CD4-positive, alpha-beta T cell treated with Interleukin-17A for 4 hours (primary cell): ENCODE results near the gene AASDH.

Experiments
- DNase-seq: peaks from one replicate; pipeline ENCODE4 v3.0.0-alpha.2; 2020; ENCODE audit warnings: mixed read lengths

The AASDH gene

GRCh38 chr4:56387023-56388001 is at the start of gene AASDH:
Gene AASDH (minus strand): TSS chr4:56387491. CDS start chr4:56384299, 3,192 bp downstream.
- DNase-seq = peak; percentile 93

DNA sequence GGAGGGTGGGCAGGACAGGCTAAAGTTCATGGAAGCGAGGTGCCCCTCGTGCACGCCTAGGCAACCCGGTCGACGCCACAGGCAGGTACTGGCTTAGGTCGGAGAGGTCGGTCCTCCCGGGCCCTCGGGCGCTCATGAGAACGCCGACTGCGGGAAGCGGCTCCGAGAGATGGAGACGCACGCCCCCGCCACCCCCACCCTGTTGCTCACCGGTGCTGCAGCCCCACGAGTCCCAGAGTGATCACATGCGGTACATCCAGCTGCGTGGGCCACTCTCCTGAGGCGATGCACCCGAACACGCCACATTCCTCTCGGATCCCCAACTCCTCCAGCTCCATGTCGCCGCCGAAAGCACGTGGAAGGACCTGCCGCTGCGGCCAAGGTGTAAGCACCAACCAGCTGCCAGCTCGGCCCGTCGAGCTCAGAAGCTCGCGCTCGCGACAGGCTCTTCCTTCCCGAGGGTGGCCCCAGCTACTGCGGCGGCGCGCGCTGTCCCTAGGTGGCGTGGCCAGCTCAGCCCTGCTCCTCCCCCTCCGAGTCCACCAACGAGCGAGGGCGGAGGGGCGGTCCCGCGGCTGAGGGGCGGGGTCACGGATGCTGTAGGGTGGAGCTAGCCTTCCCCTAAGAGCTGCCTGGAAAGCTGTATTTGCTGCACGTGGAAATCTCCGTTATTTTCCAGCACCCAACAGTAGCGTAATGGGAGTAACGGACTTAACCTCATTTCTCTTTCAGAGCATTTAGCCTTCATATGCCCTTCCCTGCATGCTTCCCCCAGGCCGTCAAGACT is 48.0 kb upstream of the AASDH start, which contains the start of gene PPAT:
TSS of gene PPAT (minus strand) at position 476 of the 787 bp plus-strand sequence. CDS start at position 338, 138 bp downstream.
- DNase-seq = peak; percentile 99

- no peak for DNase-seq
These were observed 47.4 kb upstream of the AASDH start for GRCh38 chr4:56434599-56435139.

GRCh38 chr4:56433280-56433679 is 46.0 kb upstream of the AASDH start:
- DNase-seq = no peak

- DNase-seq = no peak
These were observed 42.9 kb upstream of the AASDH start for GRCh38 chr4:56430203-56430602.

DNA sequence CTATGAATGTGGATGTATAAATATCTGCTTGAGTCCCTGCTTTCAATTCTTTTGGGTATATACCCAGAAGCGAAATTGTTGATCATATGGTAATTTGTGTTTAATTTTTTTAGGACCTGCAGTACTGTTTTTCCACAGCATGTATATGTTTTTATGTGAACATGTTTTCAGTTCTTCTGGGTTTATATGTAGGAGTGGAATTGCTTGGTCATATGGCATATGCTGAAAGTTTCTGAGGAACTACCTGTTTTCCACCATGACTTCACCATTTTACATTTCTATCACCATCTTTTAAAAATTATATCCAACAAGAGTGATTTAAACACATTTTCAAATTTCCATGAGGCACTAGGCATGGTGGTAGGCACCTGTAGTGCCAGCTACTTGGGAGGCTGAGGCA is 39.9 kb upstream of the AASDH start:
- no peak for DNase-seq

- DNase-seq = no peak
These were observed 39.0 kb upstream of the AASDH start for GRCh38 chr4:56426273-56426672.

- no peak for DNase-seq
These were observed 38.2 kb upstream of the AASDH start for GRCh38 chr4:56425518-56425917.

DNA sequence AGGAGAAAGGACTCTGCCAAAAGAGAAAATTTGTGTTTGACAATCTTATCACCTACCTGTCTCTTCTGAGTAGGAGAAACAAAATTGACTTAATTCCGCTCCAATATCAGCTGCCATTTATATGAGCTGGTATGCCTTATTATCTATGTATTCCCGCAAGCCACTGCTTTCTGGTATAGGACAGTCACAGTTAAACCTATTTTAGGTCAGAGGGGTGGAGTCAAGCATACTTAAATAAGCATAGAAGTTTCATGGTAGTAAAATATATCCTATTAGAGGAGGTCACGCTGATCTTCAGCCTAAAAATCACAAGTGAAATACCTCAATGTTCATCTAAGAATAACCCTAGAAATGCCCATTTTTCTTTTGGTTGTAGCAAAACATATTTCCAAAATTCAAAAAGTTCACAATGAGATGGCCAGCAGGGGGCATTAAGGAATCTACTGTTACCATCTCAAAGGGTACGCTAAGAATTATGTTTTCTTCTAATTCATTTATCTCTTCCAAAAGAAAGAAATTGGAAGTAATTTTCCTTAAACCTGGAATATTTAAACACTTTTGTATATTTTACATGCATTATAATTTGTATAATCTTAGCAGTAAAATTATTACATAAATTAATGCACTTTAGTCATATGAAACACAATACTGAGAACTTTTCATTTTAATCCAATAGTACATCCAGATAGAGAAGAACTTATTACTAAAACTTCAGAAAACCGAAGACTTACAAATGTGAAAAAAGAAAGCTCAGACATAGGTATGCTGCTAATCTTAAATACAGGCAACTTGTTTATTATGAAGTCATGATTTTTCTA is 37.6 kb upstream of the AASDH start:
- DNase-seq = peak; percentile 69

DNA sequence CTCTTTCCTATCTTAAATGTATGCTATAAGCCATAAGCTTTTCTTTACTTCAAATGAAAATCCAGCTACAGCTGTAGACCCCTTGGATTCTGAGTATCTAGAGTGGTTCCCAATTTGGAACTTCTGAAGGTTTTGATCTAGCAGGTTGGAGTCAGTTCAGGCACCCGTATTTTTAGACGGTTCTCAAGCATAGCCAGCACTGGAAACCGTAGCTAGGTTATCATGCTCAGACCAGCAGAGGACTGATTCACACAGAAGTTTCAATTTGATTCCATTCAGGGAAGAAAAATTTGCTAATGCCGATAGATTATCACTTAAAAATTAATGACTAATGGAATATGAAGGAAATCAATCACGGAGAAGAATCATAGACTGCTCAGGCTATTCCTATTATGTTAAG is 36.9 kb upstream of the AASDH start:
- no peak for DNase-seq

DNA sequence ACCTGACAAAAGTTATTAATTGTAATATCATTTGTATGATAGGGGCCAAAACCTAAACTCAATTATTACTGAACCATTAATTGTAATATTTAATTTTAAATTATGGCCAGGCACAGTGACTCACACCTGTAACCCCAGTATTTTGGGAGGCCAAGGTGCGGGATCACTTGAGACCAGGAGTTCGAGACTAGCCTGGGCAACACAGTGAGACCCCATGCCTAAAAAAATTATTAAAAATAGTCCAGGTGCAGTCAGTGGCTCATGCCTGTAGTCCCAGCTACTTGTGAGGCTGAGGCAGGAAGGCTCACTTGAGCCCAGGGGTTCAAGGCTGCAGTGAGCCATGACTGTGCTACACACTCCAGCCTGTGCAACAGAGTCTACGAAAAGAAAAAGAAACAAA is 30.1 kb upstream of the AASDH start:
- DNase-seq = no peak

GRCh38 chr4:56416349-56416748 is 29.1 kb upstream of the AASDH start:
- no peak for DNase-seq

DNA sequence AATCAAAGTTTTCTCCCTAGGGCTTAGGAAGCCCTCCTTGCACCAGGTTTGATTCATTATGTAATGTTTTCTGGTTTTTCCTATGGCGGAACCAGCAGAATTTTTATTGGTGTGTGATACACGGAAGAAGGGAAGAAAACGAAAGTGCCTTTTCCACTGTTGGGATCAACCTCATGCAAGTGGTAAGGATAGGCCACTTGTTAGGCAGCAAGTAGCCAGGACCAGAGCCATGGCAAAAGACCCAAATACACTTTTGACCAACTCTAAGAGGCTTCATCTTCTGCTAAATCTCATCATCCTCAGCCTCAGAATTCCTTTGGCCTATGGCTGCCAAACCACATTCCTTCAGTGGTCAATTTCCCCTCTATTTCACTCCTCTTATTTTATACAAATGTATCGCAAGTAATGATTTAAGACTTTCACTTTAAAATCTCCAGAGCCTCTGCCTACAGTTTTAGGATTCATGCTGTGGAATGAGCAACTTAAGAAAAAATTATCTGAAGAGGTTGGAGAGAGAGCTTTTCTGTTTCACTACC is 26.9 kb upstream of the AASDH start:
- DNase-seq = no peak

- no peak for DNase-seq
These were observed 23.2 kb upstream of the AASDH start for GRCh38 chr4:56410247-56411062.

DNA sequence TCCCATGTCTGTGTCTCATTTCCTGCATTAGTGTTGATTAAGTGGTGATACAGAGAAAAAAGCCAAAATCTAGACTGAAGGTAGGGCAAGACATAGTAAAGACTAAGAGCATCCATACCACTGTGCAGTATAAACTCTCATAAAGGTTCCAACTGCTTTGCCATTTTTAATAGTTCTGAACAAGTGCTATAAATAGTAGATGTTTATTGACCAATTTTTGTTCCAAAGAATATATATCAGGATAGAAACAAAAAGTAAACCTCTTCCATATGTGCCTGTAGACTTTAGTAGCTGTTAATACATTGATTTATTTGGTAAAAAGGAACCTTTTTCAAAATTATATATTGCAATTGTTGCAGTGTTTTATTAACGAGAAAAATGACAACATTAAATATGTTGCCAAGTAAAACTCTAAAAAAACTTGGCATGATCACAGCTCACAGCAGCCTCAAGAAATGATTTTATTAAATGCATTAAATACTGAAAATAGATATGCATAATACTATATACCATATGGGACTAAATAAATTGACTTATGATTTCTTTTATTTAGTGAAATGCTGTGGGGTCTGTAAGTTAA is 22.3 kb upstream of the AASDH start:
- no peak for DNase-seq

DNA sequence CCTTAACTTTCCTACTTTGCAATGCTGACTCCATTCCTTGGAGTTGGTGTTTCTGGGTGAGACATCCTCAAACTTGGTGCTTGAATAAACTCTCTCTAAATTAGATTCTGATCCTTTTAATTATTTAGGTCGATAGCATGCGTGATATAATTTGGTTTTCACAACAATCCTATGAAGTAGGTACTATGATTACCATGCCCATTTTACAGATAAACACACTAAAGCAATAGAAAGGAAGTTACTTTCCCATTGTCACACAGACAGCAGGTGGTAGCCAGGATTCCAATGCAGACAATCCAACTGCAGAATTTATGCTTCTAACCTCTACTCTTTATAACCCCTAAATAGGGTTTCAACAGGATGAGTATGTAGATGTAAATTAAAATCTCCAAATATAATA is 21.7 kb upstream of the AASDH start:
- no peak for DNase-seq

DNA sequence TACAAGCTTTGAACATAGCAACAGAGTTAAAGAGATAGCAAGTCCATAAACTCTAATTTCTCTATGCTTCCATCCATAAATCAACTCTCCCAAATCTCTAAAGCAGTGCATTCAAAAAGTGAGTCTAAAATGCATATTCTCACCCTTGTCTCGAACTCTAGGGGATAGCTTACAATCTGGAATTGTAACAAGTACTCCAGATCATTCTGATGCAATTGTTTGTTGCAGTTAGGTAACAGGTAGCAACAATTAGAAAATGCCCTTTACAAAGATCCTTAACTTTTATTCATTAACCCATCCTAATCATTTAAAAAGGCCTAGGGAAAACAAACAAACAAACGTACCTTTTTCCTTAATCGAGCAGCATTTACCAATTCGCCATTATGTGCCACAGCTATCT is 18.9 kb upstream of the AASDH start:
- no peak for DNase-seq

DNA sequence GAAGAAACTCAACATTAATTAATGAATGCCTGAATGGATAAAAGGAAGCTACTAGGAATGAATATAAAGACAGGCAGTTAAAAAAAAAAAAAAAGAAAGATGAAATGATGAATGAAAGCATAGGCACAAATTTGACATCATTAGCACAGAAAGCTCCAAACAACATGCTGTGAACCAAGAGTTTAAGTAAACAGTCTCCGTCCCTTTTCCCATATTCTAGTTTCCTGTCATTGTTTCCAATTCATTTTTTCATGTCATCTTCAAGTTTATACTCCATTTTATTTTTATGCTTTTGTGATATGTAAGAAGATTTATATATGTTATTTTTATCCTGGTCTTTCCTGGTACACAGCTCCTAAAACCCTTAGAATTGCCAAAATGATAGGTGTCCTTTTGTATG is 17.7 kb upstream of the AASDH start:
- no peak for DNase-seq

- no peak for DNase-seq
These were observed 13.3 kb upstream of the AASDH start for GRCh38 chr4:56400560-56400959.

- no peak for DNase-seq
These were observed 4.0 kb upstream of the AASDH start for GRCh38 chr4:56391270-56391669.

GRCh38 chr4:56389558-56389957 is 2.3 kb upstream of the AASDH start:
- no peak for DNase-seq
